NCI-H345 treated with DMSO at 0.1 percent for 48 hours (cell line): ENCODE measurements around the gene GOT2.
"Not testable (repeated sequence)": the region's sequence is repeated elsewhere in the genome, so short reads cannot be mapped to it uniquely, and the experiment has no call there.

Experiments
- DNase-seq: peaks from one replicate; lab custom pipeline; 2025; ENCODE audit not compliant: unreplicated experiment; lab: John Stamatoyannopoulos, UW

The GOT2 gene

GRCh38 chr16:58733671-58734458, at the start of gene GOT2:
GOT2 (minus strand) TSS chr16:58734316; CDS start chr16:58734228, 88 bp downstream.
- DNase-seq, result peak; percentile 66

GRCh38 chr16:58779291-58779690, 45.2 kb upstream of the GOT2 start:
- not testable (repeated sequence) for DNase-seq

- no peak for DNase-seq
Observed at GRCh38 chr16:58773870-58774269, 39.8 kb upstream of the GOT2 start.

- DNase-seq, result no peak
Observed at GRCh38 chr16:58768145-58768544, 34.0 kb upstream of the GOT2 start.

GRCh38 chr16:58767581-58767980, 33.5 kb upstream of the GOT2 start:
- DNase-seq, result no peak

GRCh38 chr16:58756650-58757332, 22.7 kb upstream of the GOT2 start:
- no peak for DNase-seq

- DNase-seq, result no peak
Observed at GRCh38 chr16:58755989-58756649, 22.0 kb upstream of the GOT2 start.

- DNase-seq, result no peak
Observed at GRCh38 chr16:58753711-58754134, 19.6 kb upstream of the GOT2 start.

- no peak for DNase-seq
Observed at GRCh38 chr16:58744497-58744896, 10.4 kb upstream of the GOT2 start.

GRCh38 chr16:58741976-58742375, 7.9 kb upstream of the GOT2 start:
- no peak for DNase-seq

- DNase-seq, result no peak
Observed at GRCh38 chr16:58741166-58741565, 7.0 kb upstream of the GOT2 start.

GRCh38 chr16:58738672-58739296, 4.7 kb upstream of the GOT2 start:
- no peak for DNase-seq

- DNase-seq, result not testable (repeated sequence)
Observed at GRCh38 chr16:58736341-58736740, 2.2 kb upstream of the GOT2 start.

GRCh38 chr16:58734459-58734787, 307 bp upstream of the GOT2 start:
- no peak for DNase-seq

GRCh38 chr16:58733248-58733670, 857 bp downstream of the GOT2 start:
- DNase-seq, result no peak

GRCh38 chr16:58732545-58733247, 1.4 kb downstream of the GOT2 start:
- DNase-seq, result no peak

- DNase-seq, result no peak
Observed at GRCh38 chr16:58730724-58731370, 3.3 kb downstream of the GOT2 start.

GRCh38 chr16:58727796-58728568, 6.1 kb downstream of the GOT2 start:
- no peak for DNase-seq

GRCh38 chr16:58727028-58727781, 6.9 kb downstream of the GOT2 start:
- no peak for DNase-seq
